Right atrium auricular region (tissue), 2 donors: ENCODE results near the gene OLFM3. TPM values are rescaled to one million over a fixed set of nuclear protein-coding genes. Genes with fewer than 3 reads are reported as not detected.

ENCODE experiments used
- DNase-seq: peaks from one replicate; pipeline ENCODE4 v3.0.0-alpha.2; 2019; ENCODE audit warnings: low spot score
- H3K27ac ChIP-seq, 2 donors: fragments of 200-600 bp; sonication (generic); 1 replicate in 1 of 2; 2 replicates in 1 of 2; pipeline ENCODE4 v1.5.1; 2016 to 2019
- H3K27me3 ChIP-seq, 2 donors: fragments of 200-600 bp; sonication (generic); one replicate each; pipeline versions ENCODE4 v1.5.1 to v1.6.0; 2017 to 2019
- H3K36me3 ChIP-seq: fragments of 200-600 bp; sonication (generic); one replicate; pipeline ENCODE4 v1.5.1; 2016
- H3K4me1 ChIP-seq, 2 donors: fragments of 200-600 bp; sonication (generic); one replicate each; pipeline versions ENCODE4 v1.5.1 to v1.6.0; 2017 to 2019
- H3K4me3 ChIP-seq, 2 donors: fragments of 200-600 bp; sonication (generic); 1 replicate in 1 of 2; 2 replicates in 1 of 2; pipeline ENCODE4 v1.5.1; 2017 to 2019; ENCODE audit warnings: mild to moderate bottlenecking in 1 of 2, moderate library complexity in 1 of 2
- H3K9me3 ChIP-seq, 2 donors: fragments of 200-600 bp; sonication (generic); one replicate each; pipeline ENCODE4 v1.5.1; 2019
- CTCF ChIP-seq, 2 donors: fragments of 200-600 bp; sonication (generic); IDR thresholded peaks; one replicate each; pipeline ENCODE4 v1.5.1; 2019; ENCODE audit warnings: antibody characterized with exemption in 2 of 2
- total RNA-seq, 2 donors: library from RNA; depleted of rRNA; stranded (reverse); fragments of >200 nt; gene quantifications; one replicate each; pipeline ENCODE4 v1.1.0, GENCODE V29; 2016

The OLFM3 gene
- not detected for total RNA-seq

GRCh38 chr1:101996825-101997465, at the start of gene OLFM3:
Gene OLFM3, minus strand, starts transcription at chr1:101996926.
- no peaks in the 10 kb centered on the region for H3K4me1 ChIP-seq
- DNase-seq = no peak
- H3K27me3 ChIP-seq = peaks cover 0 to 3% of the 10 kb centered on the region in 2 donors
- no peaks in the 10 kb centered on the region for H3K9me3 ChIP-seq
- no peaks in the 10 kb centered on the region for H3K36me3 ChIP-seq
- H3K27ac ChIP-seq = no peak within 1 kb of the TSS
- no peak for TF ChIP-seq CTCF (IDR thresholded peaks at IDR 0.05)
- no peak within 1 kb of the TSS for H3K4me3 ChIP-seq

DNA sequence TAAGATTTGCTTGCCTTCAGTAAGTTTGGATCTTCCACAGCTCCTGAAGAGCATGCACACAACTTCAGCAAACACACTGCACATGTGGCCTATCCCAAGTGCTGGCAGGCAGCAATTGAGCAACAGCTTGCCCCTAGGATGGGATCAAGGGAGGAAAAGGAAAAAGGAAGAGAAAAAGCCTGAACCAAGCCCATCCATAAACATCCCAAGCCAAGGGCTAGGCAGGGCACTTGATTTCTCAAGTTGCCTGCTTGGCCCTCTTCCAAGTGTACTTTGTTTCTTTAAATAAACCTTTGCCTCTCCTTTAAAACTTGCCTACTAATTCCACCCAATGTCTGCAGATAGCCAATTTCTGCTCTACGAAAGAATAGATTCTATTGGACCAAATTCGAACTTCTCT, 49.0 kb upstream of the OLFM3 start:
- Histone ChIP-seq H3K9me3 (no peaks in the 10 kb centered on the region), H3K4me1 (no peaks in the 10 kb centered on the region), H3K27me3 (no peaks in the 10 kb centered on the region), H3K27ac (no peak overlapping the region), H3K4me3 (no peak overlapping the region), H3K36me3 (no peaks in the 10 kb centered on the region)
- TF ChIP-seq CTCF (IDR thresholded peaks at IDR 0.05) = no peak
- DNase-seq = no peak

- no peaks in the 10 kb centered on the region for H3K9me3 ChIP-seq
- no peak for TF ChIP-seq CTCF (IDR thresholded peaks at IDR 0.05)
- no peak overlapping the region for H3K27ac ChIP-seq
- DNase-seq = no peak
- H3K27me3 ChIP-seq = no peaks in the 10 kb centered on the region
- H3K36me3 ChIP-seq = no peaks in the 10 kb centered on the region
- H3K4me1 ChIP-seq = no peaks in the 10 kb centered on the region
- H3K4me3 ChIP-seq = no peak overlapping the region
Observed at GRCh38 chr1:102032534-102032933, 35.8 kb upstream of the OLFM3 start.

DNA sequence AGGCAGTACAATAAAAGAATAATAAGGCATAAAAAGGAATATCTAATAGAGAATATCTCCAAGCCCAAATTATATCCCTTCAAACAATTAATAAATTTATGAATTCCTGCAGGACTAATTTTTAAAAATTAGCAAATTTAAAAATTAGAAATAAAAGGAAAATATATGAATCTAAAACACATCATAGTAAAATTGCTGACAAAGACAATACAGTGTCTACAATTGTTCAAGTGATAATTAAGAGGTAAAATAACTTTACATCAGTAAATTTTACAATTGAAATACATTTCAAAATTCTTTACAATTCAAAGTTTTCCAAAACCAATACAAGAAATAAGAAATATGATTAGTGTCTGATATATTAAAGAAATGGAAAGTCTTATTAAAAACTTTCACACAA, 22.8 kb upstream of the OLFM3 start:
- no peak overlapping the region for H3K4me3 ChIP-seq
- H3K9me3 ChIP-seq = peaks cover 0 to 21% of the 10 kb centered on the region in 2 donors
- no peak for TF ChIP-seq CTCF (IDR thresholded peaks at IDR 0.05)

DNA sequence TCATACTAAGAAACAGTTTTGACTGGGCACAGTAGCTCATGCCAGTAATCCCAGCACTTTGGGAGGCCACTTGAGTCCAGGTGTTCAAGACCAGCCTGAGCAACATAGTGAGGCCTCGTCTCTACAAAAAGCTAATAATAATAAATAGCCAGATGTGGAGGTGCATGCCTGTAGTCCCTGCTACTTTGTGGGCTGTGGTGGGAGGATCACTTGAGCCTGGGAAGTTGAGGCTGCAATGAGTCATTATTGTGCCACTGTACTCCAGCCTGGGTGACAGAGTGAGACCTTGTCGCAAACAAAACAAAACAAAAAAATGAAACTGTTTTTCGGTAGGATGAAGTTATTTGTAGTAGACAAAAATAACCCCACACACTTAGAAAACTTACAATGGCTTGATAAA, 19.0 kb upstream of the OLFM3 start:
- no peak for TF ChIP-seq CTCF (IDR thresholded peaks at IDR 0.05)
- H3K4me3 ChIP-seq = no peak overlapping the region
- H3K27me3 ChIP-seq = no peaks in the 10 kb centered on the region
- no peaks in the 10 kb centered on the region for H3K4me1 ChIP-seq
- H3K27ac ChIP-seq = no peak overlapping the region
- H3K9me3 ChIP-seq = no peaks in the 10 kb centered on the region
- no peaks in the 10 kb centered on the region for H3K36me3 ChIP-seq
- DNase-seq = no peak

More for the DNA sequence above, 22.8 kb upstream of the OLFM3 start:
- H3K27ac ChIP-seq = no peak overlapping the region
- no peaks in the 10 kb centered on the region for H3K27me3 ChIP-seq
- no peak for DNase-seq
- H3K4me1 ChIP-seq = no peaks in the 10 kb centered on the region
- no peaks in the 10 kb centered on the region for H3K36me3 ChIP-seq

DNA sequence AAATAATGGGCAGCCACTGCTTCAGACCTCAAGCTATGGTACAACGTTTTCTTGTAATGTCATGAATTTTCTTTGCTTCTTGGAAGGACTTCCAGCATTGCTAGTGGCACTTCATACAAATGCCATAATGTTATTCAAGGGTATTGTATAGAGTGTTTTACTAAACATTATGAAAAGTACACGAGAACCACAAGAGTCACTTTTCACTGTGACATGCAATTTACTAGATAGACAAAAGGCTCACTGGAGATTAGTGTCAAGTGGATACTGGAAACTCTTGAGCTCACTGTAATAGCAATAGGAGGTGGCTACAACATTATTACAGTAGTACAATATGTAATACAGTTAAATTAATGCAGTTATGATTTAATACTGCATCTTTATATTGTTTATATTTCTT, 5.3 kb upstream of the OLFM3 start:
- no peak for TF ChIP-seq CTCF (IDR thresholded peaks at IDR 0.05)
- Histone ChIP-seq H3K4me1 (no peaks in the 10 kb centered on the region), H3K27me3 (peaks cover 0 to 3% of the 10 kb centered on the region in 2 donors), H3K4me3 (no peak overlapping the region), H3K27ac (no peak overlapping the region), H3K36me3 (no peaks in the 10 kb centered on the region), H3K9me3 (no peaks in the 10 kb centered on the region)
- no peak for DNase-seq
